ENCODE results near the gene PLXNC1.

DNA sequence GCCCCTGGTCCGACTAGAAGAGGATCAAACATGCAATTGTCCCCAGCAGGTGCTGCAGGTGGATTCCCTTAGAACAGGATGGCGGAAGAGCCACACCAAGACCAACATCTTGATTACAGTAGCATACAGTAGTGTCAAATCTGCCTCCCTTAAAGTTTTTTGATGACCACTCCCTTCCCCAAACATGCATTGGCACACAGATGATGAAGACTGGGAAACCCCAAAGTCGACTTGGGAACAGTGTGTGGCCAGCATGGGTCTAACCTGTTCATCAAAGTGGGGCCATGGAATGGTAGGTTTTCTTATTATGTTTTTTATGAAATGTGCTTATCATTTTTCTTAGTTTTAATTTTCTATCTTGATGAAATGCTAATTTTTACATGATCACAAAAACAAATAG is 8.8 kb downstream of the PLXNC1 start:
- TF ChIP-seq TAF1 (IDR thresholded peaks at IDR 0.05; ENCODE audit: control insufficient read depth, extremely low read depth, insufficient read depth, low read length, severe bottlenecking) (no peak), ZNF121 (CRISPR knock-in tag; conservative IDR thresholded peaks at IDR 0.05) (no peak)

Data from K562 (cell line).